Central memory CD8-positive, alpha-beta T cell (primary cell): ENCODE measurements around the gene RAE1.

ENCODE experiments used
- ATAC-seq: fragments of 150-1000 bp; cut with Tn5 transposase; replicated peaks from 2 replicates; pipeline ENCODE4 v1.10.0; 2022; ENCODE audit warnings: mild to moderate bottlenecking, moderate FRiP score, moderate number of reproducible peaks; ENCODE audit not compliant: poor library complexity, severe bottlenecking; ENCODE audit errors: extremely low read depth
- DNase-seq, 2 donors: peaks; one replicate each; pipeline ENCODE4 v3.0.0; 2021; ENCODE audit warnings: low spot score in 2 of 2
- H3K27ac Mint-ChIP-seq: one replicate; pipeline ENCODE4 v1.8.0; 2022; ENCODE audit warnings: low read depth, mild to moderate bottlenecking, moderate library complexity, mixed read lengths
- H3K27me3 Mint-ChIP-seq: one replicate; pipeline ENCODE4 v1.8.0; 2022; ENCODE audit warnings: mixed read lengths
- H3K36me3 Mint-ChIP-seq: one replicate; pipeline ENCODE4 v1.8.0; 2022; ENCODE audit warnings: mild to moderate bottlenecking, moderate library complexity, mixed read lengths; ENCODE audit not compliant: insufficient read depth
- H3K4me1 Mint-ChIP-seq: one replicate; pipeline ENCODE4 v1.8.0; 2022; ENCODE audit warnings: mixed read lengths
- H3K4me3 Mint-ChIP-seq: one replicate; pipeline ENCODE4 v1.8.0; 2022; ENCODE audit warnings: mild to moderate bottlenecking, moderate library complexity, mixed read lengths
- H3K9me3 Mint-ChIP-seq: one replicate; pipeline ENCODE4 v1.8.0; 2022; ENCODE audit warnings: mixed read lengths

RAE1 gene

DNA sequence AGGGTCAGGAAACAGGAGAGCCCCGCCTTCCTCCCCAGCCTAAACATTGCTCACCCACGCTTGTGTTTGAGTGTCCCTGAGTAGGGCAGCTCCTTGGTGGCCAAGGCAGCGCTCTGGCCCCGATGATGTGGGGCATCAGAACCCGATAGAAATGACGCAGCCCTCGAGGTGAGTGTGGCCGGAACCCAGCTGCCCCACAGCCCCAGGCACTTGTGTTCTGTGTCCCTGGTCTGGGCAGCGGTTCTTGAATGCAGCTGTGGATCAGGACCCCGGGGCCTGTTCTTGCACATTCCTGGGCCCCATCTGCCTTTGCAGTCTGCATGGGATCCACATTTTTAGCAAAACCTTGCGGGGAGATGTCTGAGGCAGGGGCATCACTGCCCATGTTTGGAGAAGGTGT, 53.0 kb downstream of the RAE1 start:
- Mint-ChIP-seq H3K9me3 (no peaks in the 10 kb centered on the region), H3K27me3 (no peaks in the 10 kb centered on the region), H3K4me3 (peak overlapping the region; percentile 54), H3K4me1 (peaks cover 47% of the 10 kb centered on the region), H3K27ac (peak overlapping the region; percentile 84), H3K36me3 (peaks cover 92% of the 10 kb centered on the region)
- ATAC-seq (no peak), DNase-seq (no peak)

DNA sequence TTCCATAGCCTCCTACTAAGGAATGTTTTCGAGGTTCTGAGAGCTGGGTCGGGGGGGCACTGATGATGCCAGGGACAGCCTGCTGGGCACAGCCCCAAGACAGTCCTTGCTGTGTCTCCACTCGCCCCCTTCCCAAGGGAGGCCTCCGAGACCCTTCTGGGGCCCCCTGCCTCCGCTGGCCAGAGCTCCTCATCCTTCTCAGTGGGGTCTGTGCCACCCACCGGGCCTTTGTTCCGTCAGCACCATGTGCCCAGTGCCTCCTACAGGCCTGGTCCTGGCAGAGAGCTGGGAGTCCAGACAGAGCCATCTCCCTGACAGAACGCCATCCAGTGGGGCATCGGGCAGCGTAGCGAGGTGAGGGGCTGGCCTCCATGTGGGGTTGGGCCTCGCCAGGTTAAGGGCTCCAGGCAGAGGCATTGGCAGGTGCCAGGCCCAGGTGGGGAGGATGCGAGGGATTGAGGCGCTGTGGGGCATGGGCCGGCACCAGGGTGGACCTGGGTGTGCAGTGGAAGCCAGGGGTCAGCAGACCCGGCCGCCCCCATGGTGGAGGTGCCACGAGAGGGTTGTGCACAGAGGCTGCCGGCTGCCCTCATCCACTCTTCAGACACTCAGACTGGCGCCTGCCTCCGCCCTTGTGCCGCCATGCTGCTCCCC, 53.5 kb downstream of the RAE1 start:
- Mint-ChIP-seq H3K27ac (peak overlapping the region; percentile 84), H3K36me3 (peaks cover 91% of the 10 kb centered on the region), H3K27me3 (no peaks in the 10 kb centered on the region), H3K4me3 (peak overlapping the region; percentile 54), H3K9me3 (no peaks in the 10 kb centered on the region), H3K4me1 (peaks cover 41% of the 10 kb centered on the region)
- DNase-seq (no peak), ATAC-seq (no peak)

DNA sequence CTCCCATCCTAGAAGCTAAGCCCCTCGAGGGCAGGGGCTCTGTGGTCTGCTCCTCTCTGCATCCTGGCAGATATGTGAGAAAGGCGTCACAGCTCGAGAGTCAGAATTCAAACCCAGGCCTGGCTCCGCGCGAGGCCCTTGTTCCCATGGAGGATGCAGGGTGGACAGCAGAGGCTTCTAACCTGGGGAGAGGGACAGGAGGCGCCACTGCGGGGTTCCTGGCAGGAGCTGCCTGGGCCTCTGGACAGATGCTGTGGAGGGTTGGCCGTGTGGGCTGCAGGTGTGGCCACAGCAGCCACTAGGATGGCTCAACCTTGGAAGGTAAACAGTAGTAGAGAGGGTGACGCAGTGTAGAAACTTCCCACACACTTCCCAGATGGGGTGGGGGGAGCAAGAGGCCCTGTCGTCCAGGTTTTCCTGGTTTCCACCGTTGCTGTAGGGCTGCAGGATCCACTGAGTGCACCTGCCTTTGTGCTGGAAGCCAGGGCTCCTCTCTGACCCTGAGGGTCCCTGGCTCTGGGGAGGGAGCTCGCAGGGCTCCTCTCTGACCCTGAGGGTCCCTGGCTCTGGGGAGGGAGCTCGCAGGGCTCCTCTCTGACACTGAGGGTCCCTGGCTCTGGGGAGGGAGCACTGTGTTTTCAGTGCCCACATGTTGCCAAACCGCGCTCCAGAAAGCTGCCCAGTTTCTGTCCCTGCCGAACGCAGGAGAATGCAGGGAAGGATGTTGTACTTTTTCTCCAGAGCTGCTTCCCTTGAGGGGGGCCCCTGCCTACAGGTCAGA, 54.4 kb downstream of the RAE1 start:
- Mint-ChIP-seq H3K4me1 (peaks cover 47% of the 10 kb centered on the region), H3K9me3 (no peaks in the 10 kb centered on the region), H3K27me3 (no peaks in the 10 kb centered on the region), H3K27ac (peak overlapping the region; percentile 84), H3K36me3 (peaks cover 98% of the 10 kb centered on the region), H3K4me3 (peak overlapping the region; percentile 54)
- DNase-seq, result no peak
- no peak for ATAC-seq

DNA sequence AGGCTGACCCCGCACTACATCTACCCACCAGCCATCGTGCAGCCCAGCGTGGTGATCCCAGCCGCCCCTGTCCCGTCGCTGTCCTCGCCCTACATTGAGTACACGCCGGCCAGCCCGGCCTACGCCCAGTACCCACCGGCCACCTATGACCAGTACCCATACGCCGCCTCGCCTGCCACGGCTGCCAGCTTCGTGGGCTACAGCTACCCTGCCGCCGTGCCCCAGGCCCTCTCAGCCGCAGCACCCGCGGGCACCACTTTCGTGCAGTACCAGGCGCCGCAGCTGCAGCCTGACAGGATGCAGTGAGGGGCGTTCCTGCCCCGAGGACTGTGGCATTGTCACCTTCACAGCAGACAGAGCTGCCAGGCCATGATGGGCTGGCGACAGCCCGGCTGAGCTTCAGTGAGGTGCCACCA, 56.5 kb downstream of the RAE1 start:
- H3K27ac Mint-ChIP-seq, result peak overlapping the region; percentile 94
- no peak for DNase-seq
- peak overlapping the region; percentile 50 for H3K4me3 Mint-ChIP-seq
- H3K4me1 Mint-ChIP-seq, result peaks cover 42% of the 10 kb centered on the region
- H3K36me3 Mint-ChIP-seq, result peaks cover 89% of the 10 kb centered on the region
- no peaks in the 10 kb centered on the region for H3K9me3 Mint-ChIP-seq
- ATAC-seq, result peak; percentile 21
- H3K27me3 Mint-ChIP-seq, result no peaks in the 10 kb centered on the region

DNA sequence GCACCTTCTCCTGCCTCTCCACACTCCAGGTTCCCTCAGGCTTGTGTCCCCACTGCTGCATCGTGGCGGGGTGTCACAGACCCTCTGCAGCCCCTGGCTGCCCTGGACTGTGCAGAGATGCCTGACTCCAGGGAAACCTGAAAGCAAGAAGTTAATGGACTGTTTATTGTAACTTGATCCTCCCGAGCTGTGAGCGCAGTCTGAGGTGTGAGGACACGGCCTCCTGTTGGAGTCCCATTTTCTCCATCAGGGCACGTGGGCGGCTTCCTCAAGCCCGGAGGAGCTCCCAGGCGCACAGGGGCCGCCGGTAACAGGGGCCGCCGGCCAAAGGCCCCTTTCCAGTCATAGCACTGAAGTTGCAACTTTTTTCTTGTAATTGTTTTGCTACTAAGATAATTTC, 57.1 kb downstream of the RAE1 start:
- Mint-ChIP-seq H3K9me3 (no peaks in the 10 kb centered on the region), H3K27me3 (no peaks in the 10 kb centered on the region), H3K27ac (peak overlapping the region; percentile 94), H3K36me3 (peaks cover 83% of the 10 kb centered on the region), H3K4me1 (peaks cover 45% of the 10 kb centered on the region), H3K4me3 (peak overlapping the region; percentile 50)
- ATAC-seq (no peak), DNase-seq (no peak)

DNA sequence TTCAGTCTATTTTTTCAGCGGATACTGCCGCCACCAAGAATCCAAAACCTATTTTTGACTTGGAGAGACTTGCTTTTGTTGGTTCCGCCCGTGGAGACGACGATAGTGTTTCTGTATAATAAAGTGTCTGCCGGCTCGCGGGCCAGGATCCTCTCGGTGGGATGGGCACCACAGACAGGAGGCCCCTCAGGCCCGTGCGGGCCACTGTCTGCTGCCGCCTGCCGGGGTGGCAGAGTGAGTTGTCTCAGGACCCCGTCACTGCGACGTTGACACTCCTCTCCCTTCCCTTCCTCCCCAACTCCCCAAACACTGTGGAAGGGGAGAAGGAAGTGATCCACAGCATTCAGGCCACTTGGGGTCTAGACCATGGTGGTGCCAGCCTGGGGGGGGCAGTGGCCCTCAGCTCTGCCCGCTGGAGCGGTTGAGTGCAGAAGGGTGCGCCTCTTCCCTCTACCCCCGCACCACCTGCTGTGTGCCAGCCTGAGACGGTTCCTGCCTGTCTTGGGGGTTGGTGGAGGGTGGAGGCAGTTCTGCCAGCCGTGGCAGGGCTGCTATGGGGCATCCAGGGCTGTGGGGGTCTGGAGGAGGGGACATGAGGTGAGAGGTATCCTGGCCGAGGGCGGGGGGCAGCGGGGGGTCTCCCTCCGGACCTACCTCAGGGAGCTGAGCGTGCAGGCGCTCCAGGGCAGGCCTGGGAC, 57.6 kb downstream of the RAE1 start:
- ATAC-seq (no peak), DNase-seq (no peak)
- peak overlapping the region; percentile 50 for H3K4me3 Mint-ChIP-seq
- H3K9me3 Mint-ChIP-seq, result no peaks in the 10 kb centered on the region
- H3K27ac Mint-ChIP-seq, result peak overlapping the region; percentile 94
- no peaks in the 10 kb centered on the region for H3K27me3 Mint-ChIP-seq
- peaks cover 45% of the 10 kb centered on the region for H3K4me1 Mint-ChIP-seq
- peaks cover 78% of the 10 kb centered on the region for H3K36me3 Mint-ChIP-seq

DNA sequence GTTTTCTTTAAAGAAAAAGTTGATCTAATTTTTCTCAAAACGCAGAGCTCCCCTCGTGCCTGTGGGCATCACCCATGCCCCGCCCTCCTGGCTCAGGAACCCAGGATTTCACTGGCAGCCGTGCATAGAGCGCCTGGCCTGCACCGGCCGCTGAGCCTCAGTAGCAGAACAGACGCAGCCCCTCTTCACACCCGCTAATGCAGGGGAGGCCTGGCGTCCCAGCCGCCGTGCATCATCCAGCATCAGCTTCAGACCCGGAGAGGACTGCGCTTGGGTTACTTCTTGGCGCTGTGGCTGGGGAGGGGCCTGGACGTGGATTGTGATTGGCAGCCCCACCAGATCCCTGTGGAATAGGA, 58.2 kb downstream of the RAE1 start:
- H3K4me3 Mint-ChIP-seq, result no peak overlapping the region
- peaks cover 45% of the 10 kb centered on the region for H3K4me1 Mint-ChIP-seq
- peak overlapping the region; percentile 94 for H3K27ac Mint-ChIP-seq
- no peak for DNase-seq
- H3K9me3 Mint-ChIP-seq, result no peaks in the 10 kb centered on the region
- H3K27me3 Mint-ChIP-seq, result no peaks in the 10 kb centered on the region
- ATAC-seq, result no peak
- peaks cover 72% of the 10 kb centered on the region for H3K36me3 Mint-ChIP-seq

DNA sequence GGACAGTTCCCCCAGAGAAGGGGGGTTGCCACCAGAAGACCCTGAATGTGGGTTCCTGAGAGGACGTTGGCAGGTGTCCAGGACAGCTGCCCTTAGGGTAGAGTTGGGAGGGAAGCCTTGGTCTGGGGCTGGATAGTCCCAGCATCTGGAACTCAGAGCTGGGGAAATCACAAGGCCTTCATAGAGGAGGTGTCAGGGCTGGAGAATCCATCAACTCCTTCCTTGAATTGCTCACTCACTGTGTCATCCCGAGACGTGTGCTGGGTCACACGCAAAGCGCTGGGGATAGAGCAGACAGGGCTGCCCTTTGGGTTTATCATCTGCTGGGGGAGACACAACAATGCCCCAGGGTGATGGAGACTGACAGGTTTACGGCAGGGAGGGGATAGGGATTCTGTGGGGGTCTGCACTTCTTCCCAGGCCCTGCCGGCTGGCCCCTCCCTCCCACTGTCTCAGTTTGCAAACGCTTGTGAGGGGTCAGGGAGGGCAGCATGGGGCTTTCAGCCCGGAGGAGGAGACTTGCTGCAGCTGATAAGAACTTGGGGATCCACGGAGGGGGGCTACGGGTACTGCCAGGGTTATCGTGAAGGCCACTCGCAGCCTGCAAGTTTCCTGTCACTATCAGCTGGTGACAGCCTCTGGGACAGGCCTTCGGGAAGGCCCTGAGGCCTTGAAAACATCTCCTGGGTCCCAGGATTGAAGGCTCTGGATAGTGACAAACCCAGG, 58.8 kb downstream of the RAE1 start:
- no peaks in the 10 kb centered on the region for H3K27me3 Mint-ChIP-seq
- H3K4me1 Mint-ChIP-seq, result peaks cover 39% of the 10 kb centered on the region
- no peak overlapping the region for H3K4me3 Mint-ChIP-seq
- ATAC-seq, result no peak
- H3K36me3 Mint-ChIP-seq, result peaks cover 67% of the 10 kb centered on the region
- peak overlapping the region; percentile 94 for H3K27ac Mint-ChIP-seq
- H3K9me3 Mint-ChIP-seq, result no peaks in the 10 kb centered on the region
- DNase-seq, result no peak

DNA sequence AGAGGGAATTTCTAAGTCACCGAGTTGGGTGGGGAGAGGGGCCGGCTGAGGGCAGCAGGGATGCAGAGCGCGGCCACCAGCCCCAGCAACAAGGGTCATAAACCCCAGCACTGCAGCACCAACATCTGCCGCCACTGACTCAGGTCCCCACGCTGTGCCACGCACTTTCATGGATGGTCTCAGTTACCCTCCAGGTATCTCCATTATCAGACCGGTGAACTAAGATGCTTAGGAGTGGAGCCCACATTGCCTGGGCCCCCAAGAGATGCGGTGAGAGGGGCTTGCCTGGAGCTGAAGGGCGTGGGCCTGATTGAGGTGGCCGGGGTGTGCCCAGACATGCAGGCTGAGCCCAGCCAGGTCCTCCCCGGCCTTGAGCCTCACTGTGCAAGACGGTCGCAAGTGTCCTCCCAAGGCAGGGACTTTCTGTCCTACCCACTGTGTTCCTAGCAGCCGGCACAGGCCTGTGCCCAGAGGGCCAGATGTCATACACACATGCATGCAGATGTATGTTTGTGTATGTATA, 59.4 kb downstream of the RAE1 start:
- H3K4me1 Mint-ChIP-seq, result peaks cover 35% of the 10 kb centered on the region
- H3K27me3 Mint-ChIP-seq, result no peaks in the 10 kb centered on the region
- H3K4me3 Mint-ChIP-seq, result peak overlapping the region; percentile 1
- H3K36me3 Mint-ChIP-seq, result peaks cover 63% of the 10 kb centered on the region
- H3K27ac Mint-ChIP-seq, result peak overlapping the region; percentile 94
- no peak for DNase-seq
- no peak for ATAC-seq
- no peaks in the 10 kb centered on the region for H3K9me3 Mint-ChIP-seq

DNA sequence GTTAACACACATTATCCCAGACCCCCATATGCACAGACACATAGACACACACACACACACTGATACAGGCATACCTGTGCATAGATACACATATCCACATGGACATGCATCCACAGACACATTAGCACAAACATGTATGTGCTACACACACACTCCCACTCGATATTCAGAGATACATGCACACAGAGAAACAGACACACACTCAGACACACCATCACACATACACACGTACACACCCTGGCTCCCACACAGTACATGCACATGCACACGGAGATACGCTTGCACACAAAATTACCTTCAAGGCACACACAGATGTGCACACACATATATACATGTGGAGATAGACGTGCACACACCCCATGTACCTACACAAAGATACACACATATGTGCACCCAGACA, 59.9 kb downstream of the RAE1 start:
- ATAC-seq (no peak), DNase-seq (no peak)
- H3K27ac Mint-ChIP-seq, result no peak overlapping the region
- H3K9me3 Mint-ChIP-seq, result no peaks in the 10 kb centered on the region
- H3K36me3 Mint-ChIP-seq, result peaks cover 58% of the 10 kb centered on the region
- no peaks in the 10 kb centered on the region for H3K27me3 Mint-ChIP-seq
- H3K4me3 Mint-ChIP-seq, result peak overlapping the region; percentile 1
- peaks cover 37% of the 10 kb centered on the region for H3K4me1 Mint-ChIP-seq

DNA sequence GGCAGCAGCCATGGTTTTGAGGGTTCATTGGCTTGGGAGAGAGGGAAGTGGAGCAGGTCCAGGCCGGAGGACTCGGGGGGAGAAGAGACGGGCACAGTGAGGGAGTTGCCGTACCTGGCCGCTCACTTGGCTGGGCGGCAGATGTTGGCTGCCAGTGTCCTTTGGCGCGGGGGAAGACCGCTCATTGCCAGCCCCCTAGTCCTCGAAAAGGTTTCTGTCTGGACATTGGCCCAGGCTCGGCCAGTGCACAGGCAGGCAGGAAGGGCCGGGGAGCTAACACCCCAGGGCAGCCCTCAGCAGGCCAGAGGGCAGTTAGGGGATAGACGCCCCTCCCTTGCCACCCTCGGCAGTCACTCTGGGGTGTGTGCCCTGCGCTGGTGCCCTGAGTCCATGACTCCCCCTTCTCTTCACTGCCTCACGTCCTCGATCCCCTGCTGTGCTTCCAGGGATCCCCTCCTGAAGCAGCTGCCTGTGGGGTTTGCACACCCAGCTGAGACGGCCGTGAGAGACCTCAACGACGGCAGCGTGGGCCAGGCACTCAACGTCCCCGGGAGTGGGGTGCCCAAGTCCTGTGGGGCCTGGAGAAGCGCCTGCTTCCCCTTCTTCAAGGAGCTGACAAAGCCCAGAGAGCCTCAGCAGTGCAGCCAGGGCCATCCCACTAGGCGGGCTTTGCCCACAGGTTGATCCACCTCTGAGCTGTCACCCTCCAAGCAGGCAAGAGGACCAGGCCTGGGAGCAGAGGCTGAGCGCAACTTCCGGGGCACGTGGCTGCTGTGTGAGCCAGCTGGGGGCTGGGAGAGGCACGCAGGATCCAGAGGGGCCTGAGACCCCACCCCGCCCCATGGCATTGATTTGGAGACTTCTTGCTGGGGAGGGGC, 60.6 kb downstream of the RAE1 start:
- H3K4me3 Mint-ChIP-seq, result no peak overlapping the region
- DNase-seq (no peak), ATAC-seq (peak; percentile 7)
- H3K4me1 Mint-ChIP-seq, result peaks cover 40% of the 10 kb centered on the region
- peaks cover 51% of the 10 kb centered on the region for H3K36me3 Mint-ChIP-seq
- peak overlapping the region; percentile 58 for H3K27ac Mint-ChIP-seq
- no peaks in the 10 kb centered on the region for H3K27me3 Mint-ChIP-seq
- H3K9me3 Mint-ChIP-seq, result no peaks in the 10 kb centered on the region
